ENCODE data around the gene EYA2. TPM values are rescaled to one million over a fixed set of nuclear protein-coding genes. Genes with fewer than 3 reads are reported as not detected.

EYA2 gene
- total and polyA plus RNA-seq, 2 donors (not counting 3 experiments of a cell fraction or from before 2014, with no cell fraction given), result not detected

- CTCF ChIA-PET, result no interaction called here
- no peaks in the 10 kb centered on the region for H3K9me3 ChIP-seq (replicated peaks; ENCODE audit: control insufficient read depth, insufficient read depth, low read length)
- POLR2A ChIA-PET, result no interaction called here
- no peak overlapping the region for H2AFZ ChIP-seq (ENCODE audit: low read depth, low read length)
- dilution Hi-C loops (cut with MboI; ENCODE audit: extremely low pct_ligation_motif_present, low sequenced_read_pairs), result no loop called here
- H3K4me2 ChIP-seq (ENCODE audit: insufficient read depth, low read length), result no peak overlapping the region
- BruUV-seq (replicated peaks), result no TSS peak
- no peak overlapping the region for H3K9ac ChIP-seq (replicated peaks; ENCODE audit: extremely low read depth, insufficient read depth, low read length)
- no peak for FAIRE-seq
- no peaks in the 10 kb centered on the region for H3K9me1 ChIP-seq (replicated peaks; ENCODE audit: control insufficient read depth, extremely low read depth, insufficient read depth, low read length)
- H3K36me3 ChIP-seq (ENCODE audit: control insufficient read depth in 2 of 2, extremely low read depth in 1 of 2, insufficient read depth in 2 of 2, low read length in 2 of 2), result no peaks in the 10 kb centered on the region
- H3K27me3 ChIP-seq (ENCODE audit: control insufficient read depth in 2 of 2, insufficient read depth in 2 of 2, low read length in 2 of 2), result no peaks in the 10 kb centered on the region
- TF ChIP-seq POLR2AphosphoS5 (IDR thresholded peaks at IDR 0.05; ENCODE audit: insufficient read depth, low read depth, low read length) (no peak), JUN (IDR thresholded peaks at IDR 0.05; ENCODE audit: borderline replicate concordance, insufficient read depth, insufficient read length, low read depth) (no peak), POLR2A (IDR thresholded peaks at IDR 0.05; ENCODE audit: low read depth, low read length) (no peak), GATA2 (IDR thresholded peaks at IDR 0.05; ENCODE audit: insufficient read depth, insufficient read length, low read depth, low read length) (no peak), CTCF (IDR thresholded peaks at IDR 0.05; ENCODE audit: extremely low read depth in 1 of 2, insufficient read depth in 1 of 2, low read depth in 1 of 2, low read length in 2 of 2) (no peak), EZH2 (IDR thresholded peaks at IDR 0.05; ENCODE audit: borderline replicate concordance, low read depth, low read length, severe bottlenecking) (no peak), MYC (IDR thresholded peaks at IDR 0.05; ENCODE audit: low read depth, low read length) (no peak), FOS (IDR thresholded peaks at IDR 0.05; ENCODE audit: borderline replicate concordance, insufficient read depth, low read length) (peak; percentile 57), MAX (IDR thresholded peaks at IDR 0.05; ENCODE audit: insufficient read depth, insufficient read length) (no peak)
- no peaks in the 10 kb centered on the region for H3K4me1 ChIP-seq (ENCODE audit: control insufficient read depth, extremely low read depth, insufficient read depth, low read length)
- intact Hi-C loops (cut with micrococcal nuclease), result no loop called here
- DNase-seq (ENCODE audit: low read depth, low spot score), result no peak
- H3K79me2 ChIP-seq (ENCODE audit: control insufficient read depth, insufficient read depth, low read length), result no peaks in the 10 kb centered on the region
- H3K4me3 ChIP-seq (replicated peaks in 1 of 3; ENCODE audit: insufficient read depth in 1 of 3, low read depth in 1 of 3, low read length in 3 of 3), result no peak overlapping the region
- no peaks in the 10 kb centered on the region for H4K20me1 ChIP-seq (replicated peaks; ENCODE audit: control insufficient read depth, extremely low read depth, insufficient read depth, low read length)
- no peak overlapping the region for H3K27ac ChIP-seq (ENCODE audit: insufficient read depth, low read depth, low read length)
These were observed 64.5 kb downstream of the EYA2 start for GRCh38 chr20:46959081-46959692.

Measured in endothelial cell of umbilical vein (primary cell).